Neural crest cell (in vitro differentiated cells): Measurements from ENCODE around the gene GALNT6. TPM values are rescaled to one million over a fixed set of nuclear protein-coding genes. Genes with fewer than 3 reads are reported as not detected.

Experiments
- DNase-seq: peaks from one replicate; pipeline ENCODE4 v3.0.0; 2021; ENCODE audit warnings: low read depth, mixed read lengths, low spot score
- H3K27ac Mint-ChIP-seq: one replicate; pipeline ENCODE4 v1.8.0; 2021; ENCODE audit warnings: mild to moderate bottlenecking, mixed read lengths; ENCODE audit not compliant: unreplicated experiment
- H3K27me3 Mint-ChIP-seq: 2 replicates; pipeline ENCODE4 v1.8.0; 2021; ENCODE audit warnings: low read depth, mild to moderate bottlenecking, mixed read lengths
- H3K36me3 Mint-ChIP-seq: 2 replicates; pipeline ENCODE4 v1.8.0; 2021; ENCODE audit warnings: low read depth, mild to moderate bottlenecking, mixed read lengths
- H3K4me1 Mint-ChIP-seq: 2 replicates; pipeline ENCODE4 v1.8.0; 2021; ENCODE audit warnings: mixed read lengths
- H3K4me3 Mint-ChIP-seq: one replicate; pipeline ENCODE4 v1.8.0; 2021; ENCODE audit warnings: mild to moderate bottlenecking, mixed read lengths
- H3K9me3 Mint-ChIP-seq: 2 replicates; pipeline ENCODE4 v1.8.0; 2021; ENCODE audit warnings: mixed read lengths
- total RNA-seq: library from RNA; stranded (reverse); gene quantifications from 2 replicates; pipeline ENCODE4 v1.2.1, GENCODE V29; 2021
- TF ChIP-seq, protein P1 (sequence below): fragments of 200-600 bp; sonication (generic); conservative IDR thresholded peaks from 2 replicates; pipeline ENCODE4 v1.5.0; 2021; ENCODE audit warnings: antibody characterized with exemption, mild to moderate bottlenecking

Gene GALNT6
- total RNA-seq, 1 donor from 2014 or later = 0.09 TPM

DNA sequence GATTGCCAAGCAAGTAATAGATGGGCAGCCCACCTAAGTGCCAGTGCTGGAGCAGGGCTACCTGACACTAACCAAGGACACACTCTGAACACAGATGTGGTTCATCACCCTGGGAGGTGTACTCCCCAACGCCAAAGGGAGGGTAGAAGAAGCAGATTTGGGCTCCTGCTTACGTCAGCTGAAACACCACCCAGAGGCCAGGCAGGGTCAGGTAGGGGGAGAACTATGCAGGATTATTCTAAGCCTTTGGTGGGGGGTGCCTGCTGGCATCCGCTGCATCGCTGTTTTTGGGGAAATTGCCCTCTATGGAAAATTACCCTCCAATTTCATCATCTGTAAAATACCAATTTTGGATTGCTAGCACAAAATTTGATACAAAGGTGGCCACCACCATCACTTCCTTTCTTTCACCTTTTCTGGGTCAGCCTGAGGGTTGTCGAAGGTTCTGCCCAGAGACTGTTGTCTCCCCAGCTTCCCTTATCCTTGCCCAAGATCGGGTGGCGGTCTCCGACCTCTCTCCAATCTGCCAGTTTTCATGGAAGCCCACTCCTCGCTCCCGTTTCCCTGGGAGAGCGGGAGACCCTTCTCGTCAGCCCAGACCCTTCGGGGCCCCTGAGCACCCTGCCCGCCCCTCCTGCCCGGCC lies 67.8 kb downstream of the GALNT6 start:
- Mint-ChIP-seq H3K27ac (no peak overlapping the region), H3K4me1 (peaks cover 23% of the 10 kb centered on the region), H3K36me3 (no peaks in the 10 kb centered on the region), H3K4me3 (no peak overlapping the region), H3K9me3 (no peaks in the 10 kb centered on the region), H3K27me3 (no peaks in the 10 kb centered on the region)
- no peak for DNase-seq
- TF ChIP-seq, protein P1, sequence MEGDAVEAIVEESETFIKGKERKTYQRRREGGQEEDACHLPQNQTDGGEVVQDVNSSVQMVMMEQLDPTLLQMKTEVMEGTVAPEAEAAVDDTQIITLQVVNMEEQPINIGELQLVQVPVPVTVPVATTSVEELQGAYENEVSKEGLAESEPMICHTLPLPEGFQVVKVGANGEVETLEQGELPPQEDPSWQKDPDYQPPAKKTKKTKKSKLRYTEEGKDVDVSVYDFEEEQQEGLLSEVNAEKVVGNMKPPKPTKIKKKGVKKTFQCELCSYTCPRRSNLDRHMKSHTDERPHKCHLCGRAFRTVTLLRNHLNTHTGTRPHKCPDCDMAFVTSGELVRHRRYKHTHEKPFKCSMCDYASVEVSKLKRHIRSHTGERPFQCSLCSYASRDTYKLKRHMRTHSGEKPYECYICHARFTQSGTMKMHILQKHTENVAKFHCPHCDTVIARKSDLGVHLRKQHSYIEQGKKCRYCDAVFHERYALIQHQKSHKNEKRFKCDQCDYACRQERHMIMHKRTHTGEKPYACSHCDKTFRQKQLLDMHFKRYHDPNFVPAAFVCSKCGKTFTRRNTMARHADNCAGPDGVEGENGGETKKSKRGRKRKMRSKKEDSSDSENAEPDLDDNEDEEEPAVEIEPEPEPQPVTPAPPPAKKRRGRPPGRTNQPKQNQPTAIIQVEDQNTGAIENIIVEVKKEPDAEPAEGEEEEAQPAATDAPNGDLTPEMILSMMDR = no peak

DNA sequence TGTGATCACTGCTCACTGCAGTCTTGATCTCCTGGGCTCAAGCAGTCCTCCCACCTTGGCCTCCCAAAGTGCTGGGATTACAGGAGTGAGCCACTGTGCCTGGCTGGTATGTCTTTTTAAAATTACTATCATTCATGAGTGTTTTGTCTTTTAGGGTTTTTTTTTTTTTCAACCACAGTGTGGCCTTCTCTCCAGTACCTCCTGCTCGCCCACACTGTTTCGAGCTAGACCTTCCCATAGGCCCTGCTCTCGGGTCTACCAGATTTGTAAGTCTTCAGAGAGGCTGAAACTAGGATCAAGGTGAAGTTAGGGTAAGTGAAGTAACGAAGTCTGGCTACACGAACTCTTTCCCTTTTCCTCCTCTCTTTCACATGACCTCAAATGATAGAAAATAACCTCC lies 68.8 kb downstream of the GALNT6 start:
- Mint-ChIP-seq H3K4me3 (no peak overlapping the region), H3K4me1 (peaks cover 23% of the 10 kb centered on the region), H3K9me3 (no peaks in the 10 kb centered on the region), H3K36me3 (no peaks in the 10 kb centered on the region), H3K27ac (no peak overlapping the region), H3K27me3 (no peaks in the 10 kb centered on the region)
- TF ChIP-seq, protein P1 = no peak
- no peak for DNase-seq

DNA sequence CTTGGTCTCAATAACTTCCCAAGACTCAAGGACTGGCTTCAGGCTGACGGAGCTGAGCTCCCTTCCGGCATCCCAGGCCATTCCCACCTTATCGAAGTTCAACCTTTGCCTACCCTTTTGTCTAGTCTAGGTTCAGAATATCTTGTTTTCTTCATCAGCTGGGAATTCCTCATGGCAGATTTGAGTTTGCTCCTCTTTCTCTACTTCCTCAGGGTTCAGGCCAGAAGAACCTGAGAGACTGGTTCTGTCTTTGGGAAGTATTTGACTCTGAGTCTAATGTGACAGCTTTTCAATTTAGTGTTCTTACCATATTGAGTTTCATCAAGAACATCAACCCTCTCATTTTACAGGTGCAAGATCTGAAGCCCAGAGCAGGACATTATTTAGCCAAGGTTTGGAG lies 69.3 kb downstream of the GALNT6 start:
- no peak overlapping the region for H3K27ac Mint-ChIP-seq
- DNase-seq = no peak
- peaks cover 18% of the 10 kb centered on the region for H3K4me1 Mint-ChIP-seq
- no peaks in the 10 kb centered on the region for H3K36me3 Mint-ChIP-seq
- H3K27me3 Mint-ChIP-seq = no peaks in the 10 kb centered on the region
- H3K4me3 Mint-ChIP-seq = no peak overlapping the region
- TF ChIP-seq, protein P1 = no peak
- H3K9me3 Mint-ChIP-seq = no peaks in the 10 kb centered on the region

DNA sequence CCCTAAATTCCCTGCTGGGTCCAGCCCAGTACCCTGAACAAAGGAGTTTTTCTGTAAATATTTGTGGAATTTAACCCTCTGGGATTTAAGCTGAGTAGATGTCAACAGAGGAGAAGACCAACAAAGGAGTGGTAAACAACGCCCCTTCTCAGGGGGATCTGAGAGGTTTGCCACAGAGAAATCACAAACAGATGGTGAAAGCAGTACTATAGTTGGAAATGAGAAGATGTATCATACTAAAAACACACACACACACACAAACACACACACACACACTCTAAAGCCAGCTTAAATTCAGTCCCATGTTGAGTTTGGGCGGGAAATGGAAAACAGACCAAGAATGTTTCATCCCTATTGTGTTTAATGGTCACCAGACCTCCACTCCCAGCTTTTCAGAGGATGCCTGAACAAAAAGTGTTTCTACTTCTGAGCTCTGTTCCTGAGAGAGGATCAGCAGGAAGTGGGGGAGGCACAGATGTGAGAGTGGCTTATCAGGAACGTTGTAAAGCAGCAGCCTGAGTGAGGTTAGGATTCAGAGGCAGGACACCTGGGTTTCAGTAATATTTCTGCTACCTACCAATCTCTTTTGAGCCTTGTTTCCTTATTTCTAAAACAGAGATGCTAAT lies 70.4 kb downstream of the GALNT6 start:
- no peaks in the 10 kb centered on the region for H3K36me3 Mint-ChIP-seq
- no peak overlapping the region for H3K4me3 Mint-ChIP-seq
- TF ChIP-seq, protein P1 = no peak
- H3K4me1 Mint-ChIP-seq = peaks cover 10% of the 10 kb centered on the region
- no peaks in the 10 kb centered on the region for H3K9me3 Mint-ChIP-seq
- H3K27ac Mint-ChIP-seq = peak overlapping the region; percentile 96
- DNase-seq = peak; percentile 8
- no peaks in the 10 kb centered on the region for H3K27me3 Mint-ChIP-seq

DNA sequence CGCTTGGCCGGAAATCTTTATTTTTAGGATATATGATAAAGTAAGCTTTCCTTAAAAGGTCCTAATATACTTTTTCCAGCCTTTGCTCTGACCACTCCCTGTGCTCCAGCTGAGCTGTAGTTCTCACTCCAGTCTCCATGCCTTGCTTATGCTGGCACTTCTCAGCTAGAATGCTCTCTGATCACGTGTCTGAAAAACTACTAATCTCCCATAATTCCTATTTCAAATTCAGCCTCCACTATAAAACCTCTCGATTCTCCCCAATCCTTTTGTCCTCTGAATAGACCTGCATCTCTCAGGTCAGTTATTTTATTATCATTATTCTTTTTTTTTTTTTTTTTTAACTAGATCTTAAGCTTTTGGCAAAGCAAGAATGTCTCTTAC lies 70.9 kb downstream of the GALNT6 start:
- Mint-ChIP-seq H3K27me3 (no peaks in the 10 kb centered on the region), H3K9me3 (no peaks in the 10 kb centered on the region), H3K27ac (no peak overlapping the region), H3K4me3 (no peak overlapping the region), H3K4me1 (peaks cover 10% of the 10 kb centered on the region), H3K36me3 (no peaks in the 10 kb centered on the region)
- no peak for DNase-seq
- TF ChIP-seq, protein P1 = no peak
